Sigmoid colon (tissue), 4 donors: ENCODE data around the gene HTT-AS.

Source experiments
- EP300 ChIP-seq, 4 donors: sonication (generic); formaldehyde crosslinking; IDR thresholded peaks; one replicate each; pipeline ENCODE4 v1.6.1; 2017; ENCODE audit warnings: antibody characterized with exemption in 4 of 4
- POLR2A ChIP-seq, 2 donors: fragments of 450-650 bp; IDR thresholded peaks; one replicate each; pipeline ENCODE4 v1.6.1; 2016; ENCODE audit warnings: antibody characterized with exemption in 2 of 2, mild to moderate bottlenecking in 2 of 2, moderate library complexity in 2 of 2
- POLR2AphosphoS5 ChIP-seq, 4 donors: sonication (generic); formaldehyde crosslinking; IDR thresholded peaks; one replicate each; pipeline ENCODE4 v1.6.1; 2017; ENCODE audit warnings: antibody characterized with exemption in 4 of 4
- TF ChIP-seq, protein P1 (sequence below), 4 experiments: fragments of 450-650 bp in 3 of 4; fragments of 200-600 bp in 1 of 4; IDR thresholded peaks; one replicate each; pipeline ENCODE4 v1.5.1; 2016 to 2019; ENCODE audit warnings: antibody characterized with exemption in 4 of 4, mild to moderate bottlenecking in 3 of 4, moderate library complexity in 2 of 4

DNA sequence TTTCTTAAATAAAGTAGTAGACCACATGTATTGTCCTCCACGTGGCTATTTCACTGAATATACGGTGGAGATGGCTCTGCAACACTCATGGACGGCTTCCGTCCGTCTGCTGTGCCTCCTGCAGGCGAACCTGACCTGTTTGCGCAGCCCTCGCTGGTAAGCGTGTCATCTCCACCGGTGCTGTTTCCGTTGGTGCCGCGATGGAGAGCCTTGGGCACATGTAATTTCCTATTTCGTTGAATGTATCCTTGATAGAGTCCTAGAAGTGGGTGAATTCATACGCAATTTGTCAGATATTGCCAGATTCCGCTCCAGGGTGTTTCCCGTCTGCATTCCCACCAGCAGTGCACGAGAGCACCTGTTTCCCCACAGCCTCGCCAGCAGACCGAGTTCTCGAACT lies 48.5 kb downstream of the HTT-AS start:
- TF ChIP-seq, protein P1, sequence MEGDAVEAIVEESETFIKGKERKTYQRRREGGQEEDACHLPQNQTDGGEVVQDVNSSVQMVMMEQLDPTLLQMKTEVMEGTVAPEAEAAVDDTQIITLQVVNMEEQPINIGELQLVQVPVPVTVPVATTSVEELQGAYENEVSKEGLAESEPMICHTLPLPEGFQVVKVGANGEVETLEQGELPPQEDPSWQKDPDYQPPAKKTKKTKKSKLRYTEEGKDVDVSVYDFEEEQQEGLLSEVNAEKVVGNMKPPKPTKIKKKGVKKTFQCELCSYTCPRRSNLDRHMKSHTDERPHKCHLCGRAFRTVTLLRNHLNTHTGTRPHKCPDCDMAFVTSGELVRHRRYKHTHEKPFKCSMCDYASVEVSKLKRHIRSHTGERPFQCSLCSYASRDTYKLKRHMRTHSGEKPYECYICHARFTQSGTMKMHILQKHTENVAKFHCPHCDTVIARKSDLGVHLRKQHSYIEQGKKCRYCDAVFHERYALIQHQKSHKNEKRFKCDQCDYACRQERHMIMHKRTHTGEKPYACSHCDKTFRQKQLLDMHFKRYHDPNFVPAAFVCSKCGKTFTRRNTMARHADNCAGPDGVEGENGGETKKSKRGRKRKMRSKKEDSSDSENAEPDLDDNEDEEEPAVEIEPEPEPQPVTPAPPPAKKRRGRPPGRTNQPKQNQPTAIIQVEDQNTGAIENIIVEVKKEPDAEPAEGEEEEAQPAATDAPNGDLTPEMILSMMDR (IDR thresholded peaks at IDR 0.05): no peak
- TF ChIP-seq EP300 (IDR thresholded peaks at IDR 0.05): no peak
- TF ChIP-seq POLR2AphosphoS5 (IDR thresholded peaks at IDR 0.05): no peak
- no peak for TF ChIP-seq POLR2A (IDR thresholded peaks at IDR 0.05)
